MCF 10A (cell line): ENCODE measurements around the gene INPP5E. TPM values are rescaled to one million over a fixed set of nuclear protein-coding genes. Genes with fewer than 3 reads are reported as not detected.

Experiments
- BruUV-seq: library from RNA; stranded (reverse); fragments of 400-500 nt; replicated peaks from 2 replicates; lab custom pipeline; 2021; lab: Mats Ljungman, UMichigan
- CTCF ChIA-PET: fragments of 300-600 bp; sonication (Branson Sonifier 250); formaldehyde crosslinking; extraction: SDS; loops from one replicate; lab custom pipeline; 2021; ENCODE audit warnings: antibody characterized with exemption, inconsistent platforms; lab: Yijun Ruan, JAX
- POLR2A ChIA-PET: fragments of 300-600, 350-650 bp; sonication (Branson Sonifier 250); formaldehyde crosslinking; extraction: SDS; loops from one replicate; lab custom pipeline; 2020; ENCODE audit warnings: antibody characterized with exemption, inconsistent platforms; lab: Yijun Ruan, JAX
- DNase-seq: peaks from one replicate; pipeline ENCODE4 v3.0.0-alpha.2; 2018; ENCODE audit not compliant: unreplicated experiment
- H3K27ac Mint-ChIP-seq: one replicate; pipeline ENCODE4 v1.8.0; 2022; ENCODE audit warnings: mild to moderate bottlenecking, low read depth, mixed read lengths; ENCODE audit not compliant: unreplicated experiment
- H3K27me3 Mint-ChIP-seq: one replicate; pipeline ENCODE4 v1.8.0; 2022; ENCODE audit warnings: mixed read lengths; ENCODE audit not compliant: insufficient read depth, unreplicated experiment
- H3K36me3 Mint-ChIP-seq: one replicate; pipeline ENCODE4 v1.8.0; 2022; ENCODE audit warnings: mild to moderate bottlenecking, moderate library complexity, mixed read lengths; ENCODE audit not compliant: insufficient read depth, unreplicated experiment
- H3K4me1 Mint-ChIP-seq: one replicate; pipeline ENCODE4 v1.8.0; 2022; ENCODE audit warnings: mixed read lengths; ENCODE audit not compliant: insufficient read depth, unreplicated experiment
- H3K4me3 Mint-ChIP-seq: one replicate; pipeline ENCODE4 v1.8.0; 2022; ENCODE audit warnings: mild to moderate bottlenecking, moderate library complexity, mixed read lengths; ENCODE audit not compliant: unreplicated experiment
- H3K9me3 Mint-ChIP-seq: one replicate; pipeline ENCODE4 v1.8.0; 2022; ENCODE audit warnings: mixed read lengths; ENCODE audit not compliant: unreplicated experiment
- CTCF ChIP-seq: fragments of 200-600 bp; IDR thresholded peaks from one replicate; pipeline ENCODE4 v1.8.0; 2022; ENCODE audit warnings: antibody characterized with exemption, mild to moderate bottlenecking; ENCODE audit not compliant: unreplicated experiment
- intact Hi-C: fragments of 100-400 bp; cut with micrococcal nuclease; formaldehyde crosslinking; loops from 2 replicates; pipeline ENCODE4 v1.14.1; 2022
- total RNA-seq: library from RNA; stranded (reverse); gene quantifications from 2 replicates; pipeline ENCODE4 v1.2.3, GENCODE V29; 2022

Gene INPP5E
- total RNA-seq, 1 experiment from 2014 or later, result 16.3 TPM

GRCh38 chr9:136471802-136472487 is 32.3 kb upstream of the INPP5E start:
- no TSS peak for BruUV-seq
- POLR2A ChIA-PET, result interaction anchor here (0.6 kb wide), 1 partner anchor 996 kb away, joined by 3 read pairs; no protein-coding TSS in a partner anchor
- Mint-ChIP-seq H3K36me3 (peaks cover 94% of the 10 kb centered on the region), H3K27me3 (no peaks in the 10 kb centered on the region), H3K4me1 (no peaks in the 10 kb centered on the region), H3K4me3 (no peak overlapping the region), H3K27ac (no peak overlapping the region), H3K9me3 (no peaks in the 10 kb centered on the region)
- CTCF ChIA-PET, result no interaction called here
- intact Hi-C loops, result no loop called here
- no peak for TF ChIP-seq CTCF
- DNase-seq, result no peak

- Mint-ChIP-seq H3K4me1 (no peaks in the 10 kb centered on the region), H3K27ac (no peak overlapping the region), H3K27me3 (no peaks in the 10 kb centered on the region), H3K4me3 (no peak overlapping the region), H3K36me3 (peaks cover 93% of the 10 kb centered on the region), H3K9me3 (no peaks in the 10 kb centered on the region)
- CTCF ChIA-PET, result interaction anchor here (0.5 to 1.0 kb wide), 3 partner anchors 14 to 180 kb away, joined by 4 to 5 read pairs (median 4); no protein-coding TSS in a partner anchor
- no peak for DNase-seq
- intact Hi-C loops, result no loop called here
- no peak for TF ChIP-seq CTCF
- POLR2A ChIA-PET, result interaction anchor here (0.7 to 1.3 kb wide), 2 partner anchors 13 to 423 kb away, joined by 3 read pairs; no protein-coding TSS in a partner anchor
- BruUV-seq, result no TSS peak
Measured at GRCh38 chr9:136470792-136471469, 31.3 kb upstream of the INPP5E start.

- Mint-ChIP-seq H3K27me3 (no peaks in the 10 kb centered on the region), H3K4me1 (no peaks in the 10 kb centered on the region), H3K27ac (no peak overlapping the region), H3K9me3 (no peaks in the 10 kb centered on the region), H3K4me3 (no peak overlapping the region), H3K36me3 (peaks cover 94% of the 10 kb centered on the region)
- ChIA-PET POLR2A (interaction anchor here (0.6 to 1.3 kb wide), 3 partner anchors 13 to 423 kb away, joined by 3 read pairs; no protein-coding TSS in a partner anchor), CTCF (interaction anchor here (0.5 to 1.0 kb wide), 3 partner anchors 14 to 181 kb away, joined by 4 to 5 read pairs (median 4); no protein-coding TSS in a partner anchor)
- TF ChIP-seq CTCF, result no peak
- BruUV-seq, result no TSS peak
- intact Hi-C loops, result no loop called here
- no peak for DNase-seq
Measured at GRCh38 chr9:136470356-136470755, 30.7 kb upstream of the INPP5E start.

- DNase-seq, result no peak
- POLR2A ChIA-PET, result interaction anchor here (1.2 kb wide), 1 partner anchor 58 kb away, joined by 3 read pairs; no protein-coding TSS in a partner anchor
- Mint-ChIP-seq H3K4me1 (no peaks in the 10 kb centered on the region), H3K9me3 (no peaks in the 10 kb centered on the region), H3K27ac (no peak overlapping the region), H3K36me3 (peaks cover 94% of the 10 kb centered on the region), H3K4me3 (no peak overlapping the region), H3K27me3 (no peaks in the 10 kb centered on the region)
- CTCF ChIA-PET, result interaction anchor here (0.6 to 0.7 kb wide), 2 partner anchors 22 to 558 kb away, joined by 3 to 6 read pairs; no protein-coding TSS in a partner anchor
- intact Hi-C loops, result no loop called here
- BruUV-seq, result no TSS peak
- TF ChIP-seq CTCF, result no peak
Measured at GRCh38 chr9:136467766-136468165, 28.1 kb upstream of the INPP5E start.
